ENCODE results near the gene ADAMTS17.

ADAMTS17 gene

DNA sequence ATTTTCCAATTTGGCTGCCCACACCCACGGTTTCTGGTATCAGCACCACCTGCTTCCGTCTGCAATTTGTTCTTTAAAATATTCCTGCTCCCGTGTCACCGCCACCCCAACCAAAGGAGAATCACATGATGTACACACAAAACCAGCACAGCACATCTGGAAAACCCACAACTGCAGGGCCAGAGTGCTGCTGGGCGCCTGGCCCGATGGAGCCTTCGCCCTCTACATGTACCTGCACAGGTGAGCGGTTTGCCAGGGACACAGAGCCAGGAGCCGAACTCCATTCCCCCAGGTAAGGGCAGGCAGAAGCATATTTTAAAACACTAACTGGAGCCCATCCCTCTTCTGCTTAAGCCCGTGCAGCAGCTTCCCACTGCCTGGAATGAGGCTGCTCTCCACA is 75.6 kb downstream of the ADAMTS17 start:
- DNase-seq: no peak

DNA sequence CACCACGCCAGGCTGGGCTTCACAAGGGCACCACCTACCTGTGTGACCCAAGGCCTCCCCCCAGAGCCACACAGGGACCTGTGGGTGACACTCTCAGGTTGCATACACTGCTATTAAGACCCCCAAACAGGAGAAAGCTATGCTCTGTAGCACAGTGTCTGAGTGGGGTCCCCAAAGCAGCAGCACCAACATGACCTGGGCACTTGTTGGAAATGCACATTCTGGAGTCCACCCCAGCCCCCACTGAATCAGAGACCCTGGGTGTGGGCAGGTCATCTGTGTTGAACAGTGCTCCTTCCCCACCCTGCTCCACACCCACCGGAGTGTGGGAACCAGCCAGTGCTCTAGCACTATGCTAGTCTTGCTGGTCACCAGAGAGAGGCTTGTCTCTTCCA is 76.1 kb downstream of the ADAMTS17 start:
- no peak for DNase-seq

DNA sequence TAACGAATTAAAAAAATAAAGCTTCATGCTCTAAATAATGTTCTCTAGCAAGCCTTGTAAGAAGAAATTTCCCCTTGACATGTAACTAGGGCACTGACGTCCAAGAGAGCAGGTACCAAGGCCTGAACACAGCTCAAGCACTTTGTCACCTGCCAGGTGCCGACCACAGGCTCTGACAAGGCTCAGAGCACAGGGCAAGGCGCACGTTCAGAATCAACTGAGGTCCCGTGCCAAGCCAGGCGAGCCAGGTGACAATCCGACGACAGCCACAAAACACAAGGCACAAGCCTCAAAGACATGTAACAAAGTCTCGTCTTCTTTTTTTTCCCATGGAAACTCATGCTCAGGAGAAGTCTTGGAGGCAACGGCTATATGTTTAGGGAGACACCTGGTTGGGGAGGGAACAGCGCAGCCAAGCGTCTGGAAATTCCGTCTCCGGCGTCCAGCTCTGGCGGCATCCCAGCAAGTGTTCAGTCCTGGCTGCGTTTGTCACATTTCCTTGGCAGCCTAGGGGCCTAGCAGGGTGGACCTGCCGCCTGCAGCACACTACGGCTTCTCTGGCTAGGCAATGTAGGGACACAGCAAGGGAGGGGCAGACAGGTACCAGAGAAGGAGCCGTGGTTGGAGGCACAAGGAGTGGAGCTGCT is 76.7 kb downstream of the ADAMTS17 start:
- DNase-seq: no peak

DNA sequence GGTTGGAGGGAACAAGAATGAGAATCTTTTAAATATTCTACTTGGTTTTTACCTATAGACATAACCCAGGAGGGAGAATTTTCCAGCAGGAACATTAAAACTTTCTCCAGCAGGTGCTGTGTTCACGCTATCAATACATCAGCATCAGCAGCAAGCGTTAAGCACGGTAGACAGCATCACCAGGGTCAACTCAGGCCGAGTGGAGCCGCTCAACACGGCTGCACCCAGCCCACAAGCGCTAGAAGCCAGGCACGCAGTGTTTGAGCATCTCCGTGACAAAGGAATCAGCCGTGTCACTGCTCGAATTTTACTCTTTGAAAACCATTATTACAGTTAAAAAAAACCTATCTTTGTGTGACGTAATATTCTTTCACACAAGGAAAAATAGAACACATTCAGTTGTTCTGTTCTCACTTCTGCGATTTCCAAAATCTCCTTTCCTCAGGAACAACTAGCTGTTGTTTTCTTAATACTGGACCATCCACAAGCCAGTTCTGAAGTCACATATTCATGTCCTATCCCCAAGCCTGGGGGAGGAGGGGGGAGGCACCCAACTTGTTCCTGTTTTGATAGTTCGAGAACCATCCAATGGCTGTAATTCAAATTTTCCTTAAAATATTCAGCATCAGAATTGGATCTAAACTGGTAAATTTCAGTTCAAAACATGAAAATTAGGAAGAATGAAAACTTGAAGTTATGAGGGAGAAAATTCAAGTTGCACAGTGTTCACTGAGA is 77.9 kb downstream of the ADAMTS17 start:
- DNase-seq: no peak

DNA sequence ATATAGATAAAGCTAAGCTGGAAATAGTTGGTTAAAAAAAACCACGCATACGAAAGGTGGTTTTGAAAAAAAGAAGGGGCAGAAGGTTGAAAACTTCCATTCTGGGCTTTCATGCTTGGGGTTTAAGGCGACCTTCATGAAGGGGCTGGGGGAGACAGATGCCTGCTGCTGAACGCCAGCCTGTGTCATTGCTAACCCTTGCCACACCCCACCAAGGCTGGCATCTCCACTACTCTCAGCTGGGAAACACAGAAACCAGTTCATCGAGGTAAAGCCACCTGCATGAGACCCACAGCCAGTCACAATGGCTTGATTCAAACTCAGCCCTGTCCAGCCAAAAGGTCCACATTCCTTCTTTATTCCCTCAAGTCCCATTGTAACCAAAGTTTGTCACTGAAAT is 78.7 kb downstream of the ADAMTS17 start:
- no peak for DNase-seq

DNA sequence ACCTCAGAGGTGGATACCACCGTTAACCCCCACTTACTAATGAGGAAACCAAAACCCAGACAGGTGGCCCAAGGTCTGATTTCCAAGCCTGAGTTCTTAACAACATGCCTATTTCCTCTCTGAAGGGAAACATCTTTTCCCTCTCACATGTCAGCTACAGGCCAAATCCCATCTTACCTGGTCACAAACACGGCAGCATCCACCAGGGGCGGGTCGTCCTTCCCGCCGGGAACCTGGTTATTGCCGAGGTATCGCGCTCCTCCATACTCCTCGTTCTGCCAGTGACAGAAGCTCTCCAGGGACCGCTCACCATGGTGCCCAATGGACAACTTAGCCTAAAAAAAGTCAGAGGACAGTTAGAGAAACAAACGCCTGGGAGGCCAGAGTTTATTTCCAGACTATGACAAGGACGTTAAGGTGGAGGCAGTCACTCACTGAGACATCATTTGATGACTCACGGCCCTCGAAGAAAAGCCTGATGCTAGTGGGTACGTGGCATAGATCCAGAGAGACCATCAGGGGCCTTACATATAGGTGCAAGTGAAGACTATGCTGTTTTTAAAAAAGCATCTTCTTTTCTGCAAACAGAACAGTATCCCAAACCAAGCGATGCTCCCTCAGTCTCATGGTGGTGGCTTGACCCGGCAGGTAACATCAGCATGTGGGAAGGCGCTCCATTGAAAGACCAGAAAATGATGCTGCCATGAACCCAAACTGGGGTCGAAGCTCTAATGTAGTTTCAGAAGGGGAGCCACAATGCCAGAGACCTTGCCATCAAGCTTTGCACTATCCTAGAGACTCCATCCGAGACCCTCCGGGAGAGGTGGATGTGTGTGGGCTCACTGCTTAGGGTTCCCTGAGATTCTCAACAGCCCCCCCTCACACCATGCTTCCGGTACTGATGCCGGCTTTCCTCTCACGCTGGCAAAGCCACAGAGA is 80.2 kb downstream of the ADAMTS17 start:
- DNase-seq: no peak

DNA sequence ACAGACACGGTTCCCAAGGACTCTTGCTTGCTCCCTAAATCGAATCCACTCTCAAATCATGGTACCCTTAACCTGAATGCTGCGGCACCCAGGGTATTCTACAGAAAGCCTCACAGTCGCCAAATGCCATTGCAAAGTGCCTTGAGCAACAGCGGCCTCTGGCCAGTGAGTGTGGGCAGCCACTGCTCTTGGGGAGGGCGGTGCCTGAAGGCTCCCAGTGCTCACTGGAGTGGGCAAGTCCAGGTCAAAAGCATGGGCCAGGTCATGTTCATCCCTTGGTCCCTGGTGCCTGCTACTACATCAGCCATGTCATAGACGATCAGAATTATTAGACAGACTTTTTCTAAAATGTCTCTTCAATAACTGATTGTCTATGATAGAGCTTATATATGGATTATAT is 82.5 kb downstream of the ADAMTS17 start:
- no peak for DNase-seq

DNA sequence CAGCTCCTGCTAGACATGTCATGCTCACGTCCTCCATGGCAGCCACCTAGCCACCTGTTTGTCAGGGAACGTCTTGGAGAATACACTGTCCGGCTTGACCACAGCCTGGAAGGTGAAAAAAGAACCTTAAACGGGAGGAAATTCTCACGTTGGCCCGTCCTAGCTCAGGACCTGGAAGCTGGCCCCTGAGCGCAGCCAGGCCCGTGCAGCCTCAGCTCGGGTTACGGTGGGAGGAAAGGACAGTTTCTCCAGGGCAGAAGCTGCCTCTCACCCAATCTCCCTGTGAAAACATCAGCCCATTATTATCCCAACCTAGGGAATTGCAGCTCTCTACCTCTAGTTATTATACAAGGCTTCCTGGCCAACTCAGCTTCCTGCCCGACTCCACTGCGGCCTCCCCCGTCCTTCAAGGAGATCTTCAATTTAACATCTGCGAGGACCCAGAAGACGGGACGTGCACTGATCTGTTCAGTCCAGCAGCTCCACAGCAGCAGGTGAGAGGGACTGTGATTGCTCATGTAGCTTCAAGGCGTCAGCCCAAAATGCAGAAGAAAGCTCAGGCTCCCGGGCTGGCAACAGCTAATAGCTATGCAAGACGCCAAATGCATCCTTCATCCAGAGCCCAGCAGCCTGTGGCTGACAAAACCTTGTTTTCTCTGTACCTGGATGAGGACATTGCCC is 84.7 kb downstream of the ADAMTS17 start:
- DNase-seq: no peak

DNA sequence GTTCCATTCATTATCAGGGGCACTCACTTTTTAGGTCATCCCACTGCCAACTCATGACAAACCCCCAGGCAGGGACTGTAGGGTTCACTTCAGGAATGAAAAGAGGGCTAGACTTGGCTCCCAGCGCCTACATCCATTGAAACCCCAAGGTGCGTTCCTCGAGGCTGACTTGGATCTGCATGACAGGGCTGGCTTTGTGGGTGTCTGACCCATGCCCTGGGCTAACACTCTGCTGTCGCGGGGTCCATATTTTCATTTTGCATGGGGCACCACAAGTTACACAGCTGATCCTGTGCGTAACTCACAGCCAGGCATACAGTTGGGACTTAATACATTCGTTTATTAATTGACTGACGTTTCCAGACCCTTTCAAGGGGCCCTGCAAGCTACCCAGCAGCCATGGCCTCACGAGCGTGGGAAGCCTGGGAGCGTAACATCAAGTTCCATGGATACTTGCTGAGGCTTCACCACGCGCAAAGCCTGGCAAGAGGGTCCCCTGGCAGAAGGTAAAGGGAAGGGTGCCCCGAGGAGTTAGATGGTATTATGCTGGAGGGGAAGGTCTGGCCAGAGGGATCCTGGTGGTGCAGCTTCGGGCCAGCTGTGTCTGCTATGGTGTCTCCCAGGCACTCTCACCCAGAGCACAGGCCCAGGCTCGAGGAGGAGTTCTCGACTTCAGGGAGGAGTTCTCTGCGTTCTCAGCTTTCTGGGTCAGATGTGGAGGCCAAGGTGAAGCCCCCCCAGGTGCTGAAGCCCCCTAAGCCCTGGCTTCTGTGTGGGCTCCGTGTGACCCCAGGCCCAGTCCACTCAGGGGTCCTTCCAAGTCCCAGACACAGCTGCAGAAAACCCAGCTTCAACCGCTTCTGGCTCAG is 85.4 kb downstream of the ADAMTS17 start:
- no peak for DNase-seq

DNA sequence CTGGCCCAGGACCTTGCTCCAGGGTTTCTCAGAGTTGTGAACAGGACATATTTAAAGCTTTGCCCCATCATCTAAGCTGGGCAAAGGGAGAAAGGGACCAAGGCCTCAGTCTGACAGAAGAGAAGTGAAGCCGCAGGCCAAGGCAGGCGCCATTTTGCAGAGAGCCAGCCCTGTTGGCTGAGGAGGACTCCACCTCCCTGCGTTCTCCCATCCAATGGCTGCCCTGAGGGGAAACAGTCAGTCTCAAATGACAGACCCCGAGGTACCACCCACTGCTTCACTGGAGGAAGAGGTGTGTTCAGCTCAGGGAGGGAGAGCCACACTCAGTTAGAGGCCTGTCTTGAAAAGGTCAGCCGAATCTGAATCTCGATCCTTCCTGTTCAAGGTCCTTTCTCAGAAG is 86.1 kb downstream of the ADAMTS17 start:
- DNase-seq: no peak

DNA sequence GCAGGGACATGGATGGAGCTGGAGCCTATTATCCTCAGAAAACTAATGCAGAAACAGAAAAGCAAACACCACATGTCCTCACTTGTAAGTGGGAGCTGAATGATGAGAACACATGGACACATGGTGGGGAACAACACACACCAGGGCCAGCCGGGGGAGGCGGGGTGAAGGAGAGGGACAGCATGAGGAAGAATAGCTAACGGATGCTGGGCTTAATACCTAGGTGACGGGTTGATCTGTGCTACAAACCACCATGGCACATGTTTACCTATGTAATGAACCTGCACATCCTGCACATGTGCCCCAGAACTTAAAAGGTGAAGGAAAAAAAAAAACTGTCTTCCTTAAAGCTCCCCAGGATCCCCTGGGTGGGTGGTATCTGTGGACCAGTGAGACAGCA is 87.1 kb downstream of the ADAMTS17 start:
- no peak for DNase-seq

DNA sequence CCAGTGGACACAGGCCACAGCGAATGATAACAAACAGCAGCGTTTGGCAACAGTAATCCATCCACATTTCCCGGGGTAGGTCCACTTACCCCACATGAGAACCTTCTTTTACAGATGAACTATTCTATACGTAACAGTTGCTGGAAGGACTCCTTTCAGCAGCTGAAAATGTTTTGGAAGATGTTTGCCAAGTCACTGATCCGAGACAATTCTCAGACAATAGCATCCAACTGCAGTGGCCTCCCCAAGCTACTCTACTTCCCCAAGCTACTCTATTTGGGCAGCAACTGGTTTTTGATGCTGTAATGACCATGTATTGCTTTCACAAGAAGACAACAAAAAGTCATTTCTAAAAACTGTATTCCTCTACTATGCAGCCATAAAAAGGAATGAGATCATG is 87.5 kb downstream of the ADAMTS17 start:
- DNase-seq: no peak

DNA sequence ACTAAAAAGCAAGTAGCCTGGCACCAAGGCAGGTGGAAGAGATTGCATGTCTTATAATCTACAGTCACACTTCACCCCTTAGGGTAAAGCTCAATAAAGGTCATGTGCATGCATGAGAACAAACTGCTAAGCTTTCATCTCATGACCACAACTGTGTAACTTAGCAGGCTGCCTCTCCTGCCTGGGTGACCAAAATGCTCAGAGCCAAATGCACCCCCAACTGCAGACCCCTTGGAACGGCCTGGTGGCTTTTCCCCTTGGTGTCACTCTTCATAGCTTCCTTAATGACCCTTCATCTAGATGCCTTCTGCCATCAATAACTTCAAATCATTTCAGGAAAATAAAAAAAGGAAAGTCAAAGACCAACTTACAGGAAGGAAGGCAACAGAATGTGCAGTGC is 88.1 kb downstream of the ADAMTS17 start:
- no peak for DNase-seq

DNA sequence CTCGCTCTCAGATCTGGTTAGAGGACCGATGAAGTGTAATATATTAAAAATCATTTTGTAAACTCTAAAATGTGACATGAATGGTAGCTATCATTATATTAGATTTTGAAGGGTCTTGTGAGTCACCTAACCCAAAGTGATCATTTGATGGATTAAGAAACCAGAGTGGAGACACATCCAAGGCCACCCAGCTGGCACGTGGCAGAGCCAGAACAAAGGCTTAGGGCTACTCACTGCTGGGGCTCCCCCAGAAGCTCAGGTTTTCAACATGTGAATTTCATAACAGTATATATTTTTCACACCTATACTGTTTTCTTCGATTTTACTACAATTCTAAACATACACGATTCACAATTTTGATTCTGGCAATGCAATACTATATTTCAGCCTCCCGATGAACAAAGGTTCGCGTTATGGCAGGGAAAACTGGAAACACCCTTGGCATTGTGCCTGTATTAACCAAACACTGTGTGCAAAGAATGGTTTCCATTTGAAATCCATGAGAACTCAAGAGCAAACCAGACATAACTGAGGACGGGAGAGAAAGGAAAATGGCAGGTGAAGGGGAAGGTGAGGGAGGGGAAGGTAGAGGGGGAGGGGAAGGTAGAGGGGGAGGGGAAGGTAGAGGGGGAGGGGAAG is 88.9 kb downstream of the ADAMTS17 start:
- DNase-seq: no peak

DNA sequence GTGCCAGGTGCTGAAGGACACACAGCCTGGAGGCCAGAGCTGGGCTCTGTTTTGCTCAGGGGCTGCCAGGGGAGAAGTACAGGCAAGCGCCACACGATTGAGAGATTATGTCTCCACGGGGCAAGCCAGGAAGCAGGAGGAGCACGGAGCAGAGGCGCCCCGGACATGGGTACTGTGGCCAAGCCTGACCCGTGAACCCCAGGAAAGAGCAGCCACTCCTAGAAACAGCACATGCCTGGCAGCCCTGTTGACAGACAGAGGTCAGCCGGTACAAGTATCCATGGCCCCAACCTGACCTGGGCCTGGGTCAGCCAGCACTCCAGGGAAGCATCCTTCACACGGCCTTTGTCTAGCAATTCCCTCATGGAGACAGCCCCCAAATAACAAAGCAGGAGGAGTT is 89.4 kb downstream of the ADAMTS17 start:
- DNase-seq: no peak

DNA sequence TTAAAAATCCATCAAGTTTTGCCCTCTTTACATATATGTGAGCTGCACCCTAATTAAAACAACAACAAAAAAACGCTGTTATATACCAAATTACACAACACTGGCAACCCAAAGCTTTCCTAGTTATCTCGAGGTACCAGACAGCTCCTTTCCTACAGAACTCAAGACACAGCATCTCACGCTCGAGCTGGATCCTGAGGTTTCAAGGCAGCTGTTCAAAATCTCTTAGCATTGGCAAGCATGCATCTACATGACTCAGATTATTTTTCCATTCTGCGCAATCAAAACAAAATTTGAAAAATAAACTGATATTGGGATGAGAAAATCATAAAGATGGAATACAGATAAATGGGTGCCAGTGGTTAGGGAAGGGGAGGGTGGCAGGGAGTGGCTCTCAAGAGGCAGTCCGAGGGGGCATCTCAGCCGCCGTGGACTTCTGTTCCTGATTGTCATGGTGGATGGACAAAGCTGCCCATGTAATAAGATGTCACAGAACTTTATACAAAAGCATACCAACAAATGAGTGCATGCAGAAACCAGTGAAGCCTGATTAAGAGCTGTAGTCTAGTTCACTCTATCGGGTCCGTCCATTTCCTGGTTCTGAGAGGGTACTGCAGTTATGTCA is 91.5 kb downstream of the ADAMTS17 start:
- no peak for DNase-seq

DNA sequence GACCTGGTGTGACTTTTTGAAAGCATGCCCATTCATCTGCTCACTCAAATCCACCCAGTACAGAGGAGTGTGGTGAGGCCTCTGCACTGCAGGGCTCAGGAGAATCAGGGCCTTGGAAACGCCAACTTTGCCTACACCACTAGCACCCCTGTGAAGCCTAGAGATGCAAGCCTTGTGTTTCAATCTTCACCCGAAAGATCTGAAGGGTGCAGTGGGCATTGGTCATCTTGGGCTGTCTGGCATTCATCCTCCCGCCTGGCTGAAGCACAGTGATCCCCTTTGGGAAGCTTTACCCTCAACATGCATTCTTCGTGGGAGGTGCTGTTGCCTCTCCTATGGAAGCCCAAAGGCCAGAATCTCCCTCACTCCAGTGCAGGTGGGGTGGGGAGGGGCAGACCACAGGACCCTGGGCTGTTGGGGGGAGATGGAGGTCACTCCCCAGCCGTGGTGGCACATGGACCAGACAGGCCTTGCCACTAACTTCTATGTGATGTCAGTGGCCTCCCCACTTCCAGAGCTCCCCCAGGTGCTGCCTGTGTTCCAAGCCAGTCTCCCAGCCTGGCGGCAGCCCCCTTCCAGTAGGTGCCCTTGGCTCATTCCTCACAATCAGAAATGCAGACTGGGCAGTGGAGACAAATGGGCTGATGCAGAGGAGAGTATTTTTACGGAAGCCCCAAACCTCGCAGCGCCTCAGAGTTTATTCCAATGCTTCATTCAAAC is 92.5 kb downstream of the ADAMTS17 start:
- no peak for DNase-seq

DNA sequence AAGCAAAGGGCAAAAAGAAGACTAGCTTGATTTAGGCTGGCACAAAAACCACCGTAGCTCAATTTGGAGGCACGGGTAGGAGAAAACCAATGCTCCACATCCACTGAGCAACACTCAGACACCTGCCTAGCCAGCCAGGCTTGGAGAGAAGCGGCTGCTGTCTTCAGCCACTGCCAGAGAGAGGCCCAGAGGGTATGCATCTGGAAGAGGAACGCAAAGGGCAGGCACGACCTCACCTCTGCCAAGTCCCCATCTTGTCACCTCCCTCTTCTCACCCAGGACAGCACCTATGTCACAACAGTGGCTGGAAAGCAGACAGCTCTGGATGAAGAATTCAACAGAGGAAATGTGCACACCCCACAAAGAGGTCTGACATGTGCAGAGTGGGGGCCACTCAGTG is 93.5 kb downstream of the ADAMTS17 start:
- no peak for DNase-seq

DNA sequence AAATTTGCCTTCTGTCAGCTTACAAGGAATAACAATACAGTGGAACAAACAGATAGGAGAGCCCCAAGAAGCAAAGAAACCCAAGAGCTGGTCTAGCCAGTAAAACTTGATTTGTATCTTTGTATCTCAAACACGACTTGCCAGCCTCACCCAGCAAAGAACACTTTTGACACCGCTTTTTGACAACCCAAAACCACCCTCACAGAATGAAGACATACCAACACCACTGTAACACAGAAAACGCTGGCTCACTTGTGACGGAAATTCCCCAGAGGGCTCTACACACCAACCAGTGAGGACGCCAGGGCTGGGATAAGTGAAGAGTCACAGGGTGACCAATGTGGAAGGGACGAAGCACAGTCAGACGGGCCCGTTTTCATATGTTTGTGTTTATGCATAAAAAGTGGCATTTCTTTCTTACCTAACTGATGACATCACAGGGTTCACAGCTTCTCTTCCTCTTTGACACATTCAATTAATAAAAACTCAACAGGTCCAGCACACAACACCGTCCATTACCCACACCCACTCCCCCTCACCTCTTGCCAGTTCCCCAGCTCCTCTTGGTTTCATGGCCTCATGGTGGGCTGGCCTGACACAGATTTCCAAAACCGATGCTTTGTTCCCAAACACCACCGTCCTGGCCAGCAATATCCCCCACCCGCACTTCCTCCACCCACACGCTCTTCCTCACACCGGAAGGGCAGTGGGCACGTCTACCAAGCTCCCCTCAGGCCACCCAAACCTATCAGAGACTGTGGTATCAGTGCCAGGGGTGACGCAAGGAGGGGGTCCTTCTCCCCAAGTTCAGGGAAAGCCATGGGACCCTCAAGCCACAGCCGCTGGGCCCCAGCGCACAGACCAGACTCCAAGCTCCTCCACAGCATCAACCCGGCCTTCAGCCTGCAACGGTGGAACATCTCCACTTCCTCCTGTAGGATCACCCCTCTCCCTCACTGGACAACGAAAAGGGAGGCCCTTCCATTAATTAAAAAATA is 94.2 kb downstream of the ADAMTS17 start:
- no peak for DNase-seq
